Activated CD4-positive, CD25-positive, alpha-beta regulatory T cell treated with anti-CD3 and anti-CD28 coated beads, Interleukin-2, amount 50 U/mL, for 16 hours (primary cell): ENCODE data around the gene MBOAT2.

Source experiments
- DNase-seq: peaks from one replicate; pipeline ENCODE4 v3.0.0-alpha.2; 2020; ENCODE audit warnings: low read depth, low spot score

Gene MBOAT2

GRCh38 chr2:8822218-8822617 lies 181.3 kb downstream of the MBOAT2 start:
- no peak for DNase-seq

GRCh38 chr2:8821276-8822217 lies 181.9 kb downstream of the MBOAT2 start:
- no peak for DNase-seq

- DNase-seq = no peak
Measured at GRCh38 chr2:8819948-8820347, 183.5 kb downstream of the MBOAT2 start.

DNA sequence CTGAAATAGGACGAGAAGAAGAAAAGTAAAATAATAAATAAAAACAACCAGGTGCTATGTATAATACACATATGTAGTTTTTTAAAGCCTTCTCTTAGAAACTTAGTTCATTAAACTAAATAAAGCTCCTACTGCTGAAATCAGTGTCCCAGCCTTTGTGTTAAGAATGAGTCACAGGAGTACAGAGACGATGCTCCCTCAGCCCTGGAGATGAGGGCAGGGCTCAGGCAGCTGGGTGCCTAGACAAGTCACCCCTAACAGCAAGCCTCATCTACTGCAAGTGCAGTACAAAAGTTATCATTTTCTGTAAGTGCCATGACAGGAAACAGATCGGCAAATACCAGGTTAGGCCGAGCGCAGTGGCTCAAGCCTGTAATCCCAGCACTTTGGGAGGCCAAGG lies 184.3 kb downstream of the MBOAT2 start:
- no peak for DNase-seq

- DNase-seq = no peak
Measured at GRCh38 chr2:8817221-8817620, 186.3 kb downstream of the MBOAT2 start.

- no peak for DNase-seq
Measured at GRCh38 chr2:8806885-8807704, 196.4 kb downstream of the MBOAT2 start.

DNA sequence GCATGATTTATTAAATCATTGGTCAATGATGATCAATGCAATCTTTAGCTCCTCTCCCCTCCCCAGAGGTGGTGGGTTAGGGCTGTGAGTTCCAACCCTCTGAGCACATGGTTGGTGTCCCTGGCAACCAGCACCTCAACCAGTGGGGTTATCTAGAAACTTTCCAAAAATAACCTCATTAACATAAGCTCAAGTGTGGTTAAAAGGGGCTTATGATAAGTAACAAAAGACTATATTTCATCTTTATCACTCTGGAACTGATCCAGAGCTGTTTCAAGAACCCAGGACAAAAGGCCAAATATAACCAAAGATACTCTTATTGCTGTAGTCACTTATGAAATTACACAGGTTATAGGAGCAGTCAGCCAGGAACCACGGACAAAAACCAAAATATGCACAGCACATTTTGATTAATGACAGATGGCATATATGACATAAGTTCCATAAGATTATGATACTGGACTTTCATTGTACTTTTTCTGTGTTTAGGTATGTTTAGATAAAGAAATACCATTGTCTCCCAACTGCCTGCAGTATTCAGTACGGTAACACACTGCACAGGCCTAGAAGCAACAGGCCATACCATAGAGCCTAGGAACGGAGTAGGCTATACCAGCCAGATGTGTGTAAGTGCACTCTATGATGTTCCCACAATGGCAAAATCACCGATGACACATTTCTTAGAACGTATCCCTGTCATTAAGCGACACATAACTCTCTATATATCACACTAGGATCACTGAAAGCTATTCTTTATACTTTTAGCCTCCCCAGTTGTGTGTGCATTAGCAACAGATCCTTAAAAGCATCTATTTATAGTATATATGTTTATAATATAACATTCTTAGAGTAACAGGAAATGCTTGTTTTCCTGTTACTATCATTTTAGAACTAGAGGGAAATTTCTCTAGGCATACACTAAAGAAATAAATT lies 197.9 kb downstream of the MBOAT2 start:
- no peak for DNase-seq

GRCh38 chr2:8803658-8804379 lies 199.7 kb downstream of the MBOAT2 start:
- no peak for DNase-seq

GRCh38 chr2:8802741-8803140 lies 200.7 kb downstream of the MBOAT2 start:
- DNase-seq = no peak
